Neural cell (in vitro differentiated cells): Measurements from ENCODE around the gene SHANK3.

Source experiments
- CTCF ChIP-seq: fragments of 450-650 bp; IDR thresholded peaks from 2 replicates; pipeline ENCODE4 v1.5.1; 2014; ENCODE audit warnings: antibody characterized with exemption, mild to moderate bottlenecking, moderate library complexity; ENCODE audit not compliant: poor library complexity, severe bottlenecking
- EZH2 ChIP-seq: fragments of 200-600, 300-800 bp; shearing (Covaris generic), sonication (generic); IDR thresholded peaks from 2 replicates; pipeline ENCODE4 v1.6.1; 2014; ENCODE audit warnings: antibody characterized with exemption, low read length, borderline replicate concordance, mild to moderate bottlenecking; ENCODE audit not compliant: insufficient read depth, poor library complexity, severe bottlenecking
- POLR2AphosphoS5 ChIP-seq: IDR thresholded peaks from 2 replicates; pipeline ENCODE4 v1.6.1; 2012
- RAD21 ChIP-seq: fragments of 450-650 bp; conservative IDR thresholded peaks from 2 replicates; pipeline ENCODE4 v1.6.1; 2014; ENCODE audit warnings: antibody characterized with exemption, mild to moderate bottlenecking, moderate library complexity
- TAF1 ChIP-seq: IDR thresholded peaks from 2 replicates; pipeline ENCODE4 v1.6.1; 2012; ENCODE audit warnings: low read depth

- TF ChIP-seq POLR2AphosphoS5 = no peak
- TF ChIP-seq TAF1 = no peak
- TF ChIP-seq RAD21 = no peak
- TF ChIP-seq CTCF = no peak
- no peak for TF ChIP-seq EZH2
Observed at GRCh38 chr22:50625131-50625567, 47.5 kb upstream of the SHANK3 start.
